Measurements from ENCODE around the gene MXD1. TPM values are rescaled to one million over a fixed set of nuclear protein-coding genes. Genes with fewer than 3 reads are reported as not detected.

The MXD1 gene
- total and polyA plus RNA-seq, 2 of the 4 experiments (the other 2 are of a cell fraction): 2.0 to 3.7 TPM

DNA sequence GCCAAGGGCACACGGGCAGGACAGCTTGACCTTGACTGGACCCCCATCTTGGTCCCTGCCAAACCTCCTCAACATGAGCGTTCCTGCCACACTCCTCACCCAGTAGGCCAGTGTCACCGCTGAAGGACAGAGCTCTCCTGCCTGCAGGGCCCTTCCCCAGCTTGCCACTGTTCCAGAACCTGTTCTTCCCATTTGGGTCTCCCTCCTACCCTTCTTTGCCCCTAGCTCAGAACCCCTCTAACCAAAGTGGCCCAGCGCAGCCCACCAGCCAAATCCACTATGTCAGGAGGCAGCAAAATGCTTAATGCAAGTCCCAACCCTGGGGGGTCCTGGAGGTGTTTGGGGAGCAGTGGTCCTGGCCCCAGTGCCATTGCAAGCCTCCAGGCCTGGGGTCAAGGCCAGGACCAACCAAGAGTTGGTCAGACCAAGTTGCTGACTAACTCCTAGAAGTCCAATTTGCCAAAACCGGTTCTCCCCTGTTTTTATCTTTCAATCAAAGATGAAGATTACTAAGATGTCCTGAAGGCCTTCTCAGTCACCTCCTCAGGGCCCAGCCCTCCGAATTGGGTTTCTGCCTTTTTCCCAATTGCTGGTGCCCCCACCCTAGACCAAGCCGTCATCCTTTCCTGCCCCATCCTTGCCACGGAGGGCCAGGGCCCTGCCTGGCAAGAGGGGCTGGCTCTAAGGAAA, 51.0 kb downstream of the MXD1 start:
- in situ Hi-C loops (cut with MboI; ENCODE audit: low sequenced_read_pairs): no loop called here
- Histone ChIP-seq H3K56ac (ENCODE audit: extremely low read depth, insufficient read depth, low read length) (no peak overlapping the region), H3K9me1 (ENCODE audit: insufficient read depth, low read length) (no peaks in the 10 kb centered on the region), H2BK15ac (ENCODE audit: low read depth, low read length) (no peak overlapping the region), H4K20me1 (ENCODE audit: insufficient read depth, low read length) (no peaks in the 10 kb centered on the region), H2AK9ac (replicated peaks; ENCODE audit: low read depth, low read length, poor library complexity) (peak overlapping the region; percentile 50), H3K4me3 (ENCODE audit: insufficient read depth, low read depth, low read length) (no peak overlapping the region), H3K4me1 (ENCODE audit: control insufficient read depth, insufficient read depth, low read length) (no peaks in the 10 kb centered on the region), H2BK5ac (ENCODE audit: low read depth, low read length, poor library complexity, severe bottlenecking) (no peak overlapping the region), H2BK120ac (ENCODE audit: low read depth, low read length) (no peak overlapping the region), H3K27me3 (ENCODE audit: control insufficient read depth, insufficient read depth, low read length) (peaks cover 8% of the 10 kb centered on the region; the same call in 1 of the 2 replicates), H3K4ac (ENCODE audit: low read depth, low read length) (no peak overlapping the region), H3K23ac (ENCODE audit: low read depth, low read length) (no peak overlapping the region), H3K79me1 (ENCODE audit: low read depth in 1 of 2, low read length in 2 of 2) (no peaks in the 10 kb centered on the region), H3K9me3 (ENCODE audit: control insufficient read depth, insufficient read depth, low read length) (no peaks in the 10 kb centered on the region), H2AFZ (replicated peaks; ENCODE audit: low read length, poor library complexity) (no peak overlapping the region), H4K8ac (ENCODE audit: low read depth in 2 of 2, low read length in 2 of 2) (no peak overlapping the region), H3K27ac (ENCODE audit: insufficient read depth, low read length) (no peak overlapping the region), H4K5ac (ENCODE audit: low read depth, low read length) (no peak overlapping the region), H3K9ac (ENCODE audit: low read depth, low read length) (no peak overlapping the region), H2BK20ac (ENCODE audit: low read depth, low read length) (no peak overlapping the region), H3K4me2 (ENCODE audit: low read depth, low read length) (no peak overlapping the region), H4K91ac (ENCODE audit: insufficient read depth, low read depth, low read length) (no peak overlapping the region), H3K36me3 (ENCODE audit: control insufficient read depth, insufficient read depth, low read length) (no peaks in the 10 kb centered on the region), H3K14ac (replicated peaks; ENCODE audit: low read depth, low read length) (no peak overlapping the region), H3K18ac (ENCODE audit: low read depth, low read length) (no peak overlapping the region), H2AK5ac (ENCODE audit: low read depth, low read length) (no peak overlapping the region; the same call in 1 of the 2 replicates)
- intact Hi-C loops (cut with micrococcal nuclease): no loop called here
- dilution Hi-C loops (cut with HindIII; ENCODE audit: low sequenced_read_pairs, unreplicated experiment): no loop called here
- TF ChIP-seq NFE2L2 (IDR thresholded peaks at IDR 0.05; ENCODE audit: low read depth, low read length): no peak
- TF ChIP-seq, protein P1, sequence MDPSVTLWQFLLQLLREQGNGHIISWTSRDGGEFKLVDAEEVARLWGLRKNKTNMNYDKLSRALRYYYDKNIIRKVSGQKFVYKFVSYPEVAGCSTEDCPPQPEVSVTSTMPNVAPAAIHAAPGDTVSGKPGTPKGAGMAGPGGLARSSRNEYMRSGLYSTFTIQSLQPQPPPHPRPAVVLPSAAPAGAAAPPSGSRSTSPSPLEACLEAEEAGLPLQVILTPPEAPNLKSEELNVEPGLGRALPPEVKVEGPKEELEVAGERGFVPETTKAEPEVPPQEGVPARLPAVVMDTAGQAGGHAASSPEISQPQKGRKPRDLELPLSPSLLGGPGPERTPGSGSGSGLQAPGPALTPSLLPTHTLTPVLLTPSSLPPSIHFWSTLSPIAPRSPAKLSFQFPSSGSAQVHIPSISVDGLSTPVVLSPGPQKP (IDR thresholded peaks at IDR 0.05; ENCODE audit: borderline replicate concordance, low read depth, low read length): no peak
- TF ChIP-seq RFX5 (IDR thresholded peaks at IDR 0.05; ENCODE audit: low read depth, low read length): no peak
- no peak for TF ChIP-seq USF2 (IDR thresholded peaks at IDR 0.05; ENCODE audit: low read depth, low read length)
- TF ChIP-seq BHLHE40 (IDR thresholded peaks at IDR 0.05; ENCODE audit: low read depth, low read length): no peak
- no peak for ATAC-seq (ENCODE audit: low read depth)
- WGBS, 2 experiments (ENCODE audit: extremely low coverage in 2 of 2, insufficient read length in 1 of 2): 80% methylated on average over 2 of the region's 8 CpGs; no CpG with 5 or more reads in 1 of the 2 experiments
- CTCF ChIA-PET: no interaction called here
- DNase-seq: no peak
- BruUV-seq (replicated peaks): no TSS peak
- POLR2A ChIA-PET (ENCODE audit: unreplicated experiment): no interaction called here
